SKM-1 treated with dmso at 0.1 percent for 144 hours (cell line): Measurements from ENCODE around the gene NMRAL1.

Experiments used
- DNase-seq: peaks from one replicate; lab custom pipeline; 2025; ENCODE audit not compliant: unreplicated experiment; lab: John Stamatoyannopoulos, UW

The NMRAL1 gene

DNA sequence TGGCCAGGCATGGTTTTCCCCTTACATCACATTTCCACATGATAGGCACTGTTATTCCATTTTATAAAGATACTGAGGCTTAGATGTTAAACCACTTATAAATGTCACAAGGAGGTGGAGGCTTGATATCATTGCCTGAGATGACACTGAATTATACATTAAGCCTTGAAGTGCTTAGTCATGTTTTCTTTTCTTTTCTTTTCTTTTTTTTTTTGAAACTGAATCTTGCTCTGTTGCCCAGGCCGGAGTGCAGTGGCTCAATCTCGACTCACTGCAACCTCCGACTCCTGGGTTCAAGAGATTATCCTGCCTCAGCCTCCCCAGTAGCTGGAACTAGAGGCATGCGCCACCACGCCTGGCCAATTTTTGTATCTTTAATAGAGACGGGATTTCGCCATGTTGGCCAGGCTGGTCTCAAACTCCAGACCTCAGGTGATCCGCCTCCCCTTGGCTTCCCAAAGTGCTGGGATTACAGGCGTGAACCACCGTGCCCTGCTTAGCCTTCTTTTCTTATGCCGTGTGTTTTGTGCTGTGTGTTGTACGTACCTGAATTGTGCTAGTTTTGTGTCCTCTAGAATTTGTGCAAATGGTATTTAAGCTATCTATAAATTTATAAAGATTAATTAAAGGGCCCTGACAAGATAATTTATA, 47.6 kb downstream of the NMRAL1 start:
- no peak for DNase-seq

DNA sequence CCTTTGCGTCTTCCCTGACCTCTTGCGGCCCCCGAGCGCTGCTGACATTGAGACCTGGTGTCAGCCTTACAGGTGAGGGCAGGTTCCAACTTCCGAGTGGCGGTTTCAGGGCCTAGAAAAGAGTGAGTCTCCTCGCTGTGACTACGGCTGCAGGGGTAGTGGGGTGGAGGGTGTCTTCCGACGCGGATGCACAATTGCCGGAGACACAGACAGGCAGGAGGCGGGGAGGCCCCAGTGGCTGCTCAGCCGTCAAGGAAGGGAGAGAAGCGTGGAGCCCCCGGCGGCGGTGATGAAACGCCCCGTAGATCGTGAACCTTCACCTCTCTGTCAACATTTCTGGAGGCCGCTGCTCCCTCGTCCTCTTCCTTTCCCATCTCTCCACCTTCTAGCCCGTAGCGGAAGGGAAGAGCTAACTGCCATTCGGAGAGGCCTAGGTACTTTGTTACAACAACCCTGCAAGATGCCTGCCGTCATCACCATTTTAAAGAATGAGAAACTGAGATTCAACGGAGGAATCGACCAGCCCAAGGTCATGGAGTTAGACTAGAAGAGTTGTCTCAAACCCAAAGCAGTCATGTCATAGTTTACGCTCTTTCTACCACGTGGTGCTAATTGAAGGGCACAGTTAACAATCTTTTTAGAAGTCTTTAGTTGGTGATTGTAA, 48.3 kb downstream of the NMRAL1 start:
- DNase-seq, result no peak

DNA sequence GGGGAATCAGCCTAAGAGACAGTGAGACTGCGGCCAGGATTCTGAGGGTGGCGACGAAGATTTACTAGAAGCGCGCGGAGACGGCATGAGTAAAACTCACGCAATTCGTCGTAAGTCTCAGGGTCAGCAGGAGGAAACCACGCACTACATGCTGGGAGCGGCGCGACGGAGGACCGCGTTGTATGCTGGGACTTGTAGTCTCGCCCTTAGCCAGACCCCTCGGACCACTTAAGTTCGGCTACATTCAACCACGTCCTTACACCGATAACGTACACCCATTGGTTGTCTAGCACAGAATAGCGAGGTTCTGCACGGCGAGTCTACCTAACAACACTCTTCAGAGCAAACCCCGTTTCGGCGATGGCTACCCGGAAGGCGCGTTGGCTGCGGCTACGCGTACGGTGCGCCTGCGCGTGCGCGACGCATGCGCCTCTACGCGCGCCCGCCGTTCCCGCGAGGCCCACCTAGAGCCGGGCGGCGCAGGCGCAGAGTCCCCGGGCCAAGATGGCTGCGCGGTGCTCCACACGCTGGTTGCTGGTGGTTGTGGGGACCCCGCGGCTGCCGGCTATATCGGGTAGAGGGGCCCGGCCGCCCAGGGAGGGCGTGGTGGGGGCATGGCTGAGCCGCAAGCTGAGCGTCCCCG, 48.9 kb downstream of the NMRAL1 start, which contains the start of gene DNAJA3:
Gene DNAJA3, plus strand, starts transcription at position 491 of the 643 bp plus-strand sequence. Its CDS starts 14 bp downstream, at position 505.
- DNase-seq, result peak; percentile 90

DNA sequence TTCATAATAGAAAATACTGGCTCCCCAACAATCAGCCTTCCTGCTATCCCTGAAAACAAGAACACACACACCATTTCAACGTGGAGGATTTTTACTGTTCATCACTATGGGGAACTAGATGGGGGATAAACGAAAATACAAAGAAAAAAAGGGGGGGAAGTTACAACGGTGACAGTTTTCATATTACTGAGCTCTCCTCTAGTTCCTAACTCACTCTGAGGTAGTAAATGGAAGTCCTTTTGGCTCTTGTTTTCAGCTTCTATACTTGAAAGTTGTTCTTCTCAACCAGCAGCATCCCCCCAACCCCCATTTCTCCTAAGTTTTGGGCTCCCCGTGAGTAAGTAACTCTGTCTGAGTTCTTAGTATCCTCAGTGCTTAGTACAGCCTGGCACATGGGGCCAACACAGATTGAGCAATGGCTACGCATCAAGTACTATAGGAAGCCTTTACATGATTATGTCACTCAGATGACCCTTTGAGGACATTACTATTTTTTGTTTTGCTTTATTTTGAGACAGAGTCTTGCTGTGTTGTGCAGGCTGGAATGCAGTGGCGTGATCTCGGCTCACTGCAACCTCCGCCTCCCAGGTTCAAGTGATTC, 53.8 kb downstream of the NMRAL1 start:
- DNase-seq, result peak; percentile 47

DNA sequence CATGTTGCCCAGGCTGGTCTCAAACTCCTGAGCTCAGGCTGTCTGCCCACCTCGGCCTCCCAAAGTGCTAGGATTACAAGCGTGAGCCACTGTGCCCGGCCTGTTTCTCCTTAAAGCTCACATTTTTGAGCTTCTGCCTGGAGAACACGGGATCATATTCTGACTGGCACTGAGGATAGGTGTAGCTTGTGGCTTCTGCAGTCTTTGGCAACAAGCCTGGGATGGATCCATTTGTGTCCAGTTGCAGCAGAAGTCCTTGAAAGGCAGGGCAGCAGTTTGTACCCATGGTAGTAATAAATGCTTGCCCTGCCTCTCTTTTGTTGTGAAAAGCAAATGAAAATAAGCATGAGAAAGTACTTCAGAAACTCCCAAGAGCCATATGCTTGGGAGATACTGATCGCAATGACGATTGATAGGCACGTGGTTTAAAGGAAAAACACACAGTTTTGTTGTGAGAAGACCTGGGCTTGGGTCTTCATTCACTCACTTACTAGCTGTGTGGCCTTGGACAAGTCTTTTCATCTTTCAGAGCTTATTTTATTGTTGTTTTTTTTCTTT, 54.9 kb downstream of the NMRAL1 start:
- DNase-seq, result no peak

DNA sequence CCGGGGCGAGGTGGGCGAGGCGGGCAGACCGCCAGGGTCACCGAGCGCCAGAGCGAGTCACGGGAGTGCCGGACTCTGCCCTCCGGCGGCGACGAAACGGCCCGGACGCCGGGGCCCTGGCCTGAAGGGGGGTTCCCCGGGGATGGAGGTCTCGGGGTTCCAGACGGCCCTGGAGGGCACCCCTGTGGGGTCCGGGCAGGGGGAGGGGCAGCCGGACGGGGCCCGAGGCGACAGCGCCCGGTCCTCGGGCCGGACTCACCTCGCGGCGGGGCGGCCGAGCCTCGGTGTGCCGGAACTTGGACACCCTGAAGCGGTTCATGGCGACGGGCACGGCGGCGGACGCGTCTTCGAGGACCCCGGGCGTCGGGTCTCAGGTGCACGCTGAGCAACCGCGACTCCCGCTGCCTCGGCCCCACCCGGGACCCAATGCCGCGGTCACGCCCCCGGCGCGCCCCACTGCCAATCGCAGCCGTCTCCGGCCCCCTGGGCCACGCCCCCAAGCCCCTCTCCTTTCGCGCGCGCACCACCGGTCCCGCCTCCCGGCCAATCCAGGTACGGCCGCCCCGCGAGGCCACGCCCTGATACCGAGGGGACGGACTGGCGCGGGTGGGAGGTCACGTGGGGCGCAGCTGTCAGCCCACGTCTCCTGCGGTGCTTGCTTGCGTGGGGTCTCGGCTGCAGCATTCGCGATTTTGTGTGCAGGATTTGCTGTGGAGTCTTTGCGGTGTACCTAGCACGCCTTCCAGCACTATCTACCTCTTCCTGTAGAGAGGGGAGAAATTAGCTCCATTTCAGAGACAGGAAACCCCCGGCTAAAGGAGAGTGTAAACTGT, 58.0 kb downstream of the NMRAL1 start, which contains the start of gene CORO7:
Gene CORO7, minus strand, starts transcription at position 397 of the 833 bp plus-strand sequence. Its CDS starts 78 bp downstream, at position 319.
- peak; percentile 91 for DNase-seq

DNA sequence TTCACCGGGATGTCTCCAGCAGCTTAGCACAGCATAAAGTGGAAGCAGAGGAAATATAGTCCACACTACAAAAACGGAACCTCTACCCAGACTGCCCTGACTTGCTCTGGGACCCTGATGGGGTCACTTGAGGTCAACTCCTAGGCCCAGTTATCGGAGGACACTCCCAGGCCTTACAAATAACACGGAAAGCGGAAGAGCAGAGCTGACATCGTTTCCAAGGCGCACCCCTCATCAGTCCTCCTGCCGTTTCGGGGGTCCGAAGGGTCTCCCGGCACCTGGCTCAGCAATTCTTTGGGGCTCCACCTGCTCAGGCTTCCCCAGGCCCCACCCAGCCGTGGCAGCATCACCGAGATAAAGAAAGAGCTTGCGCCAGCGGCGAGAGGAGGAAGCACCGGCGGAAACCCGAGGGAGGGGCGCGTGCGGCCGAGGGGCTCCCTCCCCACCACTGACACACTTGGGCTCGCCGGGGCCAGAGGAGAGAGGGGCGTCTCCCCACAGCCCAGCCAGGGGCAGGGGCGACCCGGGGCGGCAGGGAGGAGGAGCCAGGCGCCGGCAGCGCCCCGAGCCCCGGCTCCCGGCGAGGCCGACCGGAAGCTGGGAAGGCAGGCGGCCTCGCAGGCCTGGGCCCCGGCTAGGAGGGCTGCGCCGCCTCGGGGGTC, 58.8 kb downstream of the NMRAL1 start:
- peak; percentile 94 for DNase-seq

DNA sequence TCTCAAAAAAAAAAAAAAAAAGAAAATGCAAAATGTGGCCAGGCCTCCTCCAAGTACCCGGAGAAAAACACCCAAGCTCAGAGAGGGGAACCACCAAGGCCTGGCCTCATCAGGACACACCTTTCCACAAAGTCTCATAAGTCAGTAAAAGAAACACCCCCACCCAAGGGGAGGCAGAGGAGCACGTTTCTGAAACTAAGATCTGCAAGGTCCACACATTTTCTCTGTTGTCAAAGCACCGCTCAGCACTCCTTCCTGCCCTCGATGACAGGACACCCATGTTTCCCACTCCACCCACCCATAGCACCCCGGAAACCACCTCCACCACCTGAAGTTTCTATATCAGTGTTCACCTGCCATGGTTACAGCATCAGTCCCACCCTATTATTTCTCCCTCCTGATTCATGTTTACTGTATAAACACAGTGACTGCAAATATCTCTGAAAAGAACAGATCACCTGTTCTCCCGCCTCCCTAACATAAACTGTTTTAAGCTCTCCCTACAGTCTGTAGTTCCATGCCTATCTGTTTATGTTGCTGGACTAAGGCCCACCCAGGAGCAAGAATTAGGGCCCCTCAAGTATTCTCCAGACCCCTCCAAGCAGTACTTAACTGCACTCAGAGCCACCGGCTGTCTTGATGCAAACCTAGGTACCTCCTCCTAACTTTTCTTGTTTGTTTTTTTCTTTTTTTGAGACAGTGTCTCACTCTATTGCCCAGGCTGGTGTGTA, 60.1 kb downstream of the NMRAL1 start:
- no peak for DNase-seq

DNA sequence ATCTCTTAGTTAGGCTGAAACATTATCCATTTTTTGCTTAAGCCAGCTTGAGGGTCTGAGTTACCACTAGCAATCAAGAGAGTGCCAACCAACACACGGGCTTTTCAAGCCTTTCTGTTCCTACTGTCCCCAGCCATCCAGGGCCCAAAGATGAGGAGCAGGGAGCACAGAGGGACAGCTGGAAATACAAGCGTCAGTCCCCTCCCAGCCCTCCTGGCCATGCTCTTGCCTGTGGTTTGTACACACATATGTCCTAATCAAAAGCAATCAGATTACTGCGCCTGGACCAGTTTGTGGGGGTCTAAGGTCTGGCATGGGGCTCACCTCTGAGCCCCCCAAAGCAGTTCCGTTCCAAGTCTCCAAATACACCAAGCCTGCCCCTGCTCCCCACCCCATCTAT, 61.6 kb downstream of the NMRAL1 start:
- no peak for DNase-seq

DNA sequence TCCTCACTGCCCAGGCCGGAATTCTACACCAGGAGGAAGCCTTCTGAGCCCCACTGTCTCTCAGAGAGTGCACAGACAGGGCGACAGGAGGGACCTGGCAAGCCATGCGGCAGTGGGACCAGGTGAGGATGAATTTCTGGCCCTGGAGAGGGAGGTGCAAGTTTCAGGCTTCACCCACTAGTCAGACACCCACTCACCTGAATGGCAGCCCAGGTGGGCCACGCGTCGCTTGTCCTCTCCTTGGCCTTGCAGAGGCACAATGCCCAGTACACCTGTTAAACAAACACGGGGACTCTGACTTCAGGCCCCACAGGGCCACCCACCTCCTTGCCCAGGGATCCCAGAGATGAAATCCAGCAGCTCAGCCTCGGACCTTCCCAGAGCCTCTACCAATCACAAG, 62.3 kb downstream of the NMRAL1 start:
- DNase-seq, result no peak
